Measurements from ENCODE around the gene OR6C2.
"Not testable (repeated sequence)": the region's sequence is repeated elsewhere in the genome, so short reads cannot be mapped to it uniquely, and the experiment has no call there.

OR6C2 gene

GRCh38 chr12:55479136-55479535, 35.3 kb downstream of the OR6C2 start:
- not testable (repeated sequence) for DNase-seq

- DNase-seq: not testable (repeated sequence)
These were observed 40.4 kb downstream of the OR6C2 start for GRCh38 chr12:55484284-55484683.

- no peak for DNase-seq
These were observed 48.2 kb downstream of the OR6C2 start, which contains the start of gene OR6C68 for GRCh38 chr12:55492078-55492477. TSS of gene OR6C68 (plus strand) at chr12:55492378. CDS start at chr12:55492378, 0 bp downstream.

GRCh38 chr12:55495490-55495889, 51.6 kb downstream of the OR6C2 start:
- DNase-seq: no peak

- DNase-seq: no peak
These were observed 55.4 kb downstream of the OR6C2 start for GRCh38 chr12:55499231-55499630.

- DNase-seq: no peak
These were observed 56.0 kb downstream of the OR6C2 start for GRCh38 chr12:55499810-55500252.

GRCh38 chr12:55501601-55502000, 57.7 kb downstream of the OR6C2 start:
- no peak for DNase-seq

All from NCI-H1694 treated with DMSO at 0.1 percent for 48 hours (cell line).